GM08714 (cell line): ENCODE data around the gene KCNN1.
"Not testable (repeated sequence)": the region's sequence is repeated elsewhere in the genome, so short reads cannot be mapped to it uniquely, and the experiment has no call there.

ENCODE experiments used
- H3K4me3 ChIP-seq: fragments of 200-500 bp; sonication (Bioruptor generic); 2 replicates; pipeline ENCODE4 v1.5.1; 2014; ENCODE audit warnings: mild to moderate bottlenecking, low read length, inconsistent platforms
- ZNF274 ChIP-seq: IDR thresholded peaks from 2 replicates; pipeline ENCODE4 v1.6.1; 2012; ENCODE audit warnings: mild to moderate bottlenecking, low read depth, low read length

The KCNN1 gene

DNA sequence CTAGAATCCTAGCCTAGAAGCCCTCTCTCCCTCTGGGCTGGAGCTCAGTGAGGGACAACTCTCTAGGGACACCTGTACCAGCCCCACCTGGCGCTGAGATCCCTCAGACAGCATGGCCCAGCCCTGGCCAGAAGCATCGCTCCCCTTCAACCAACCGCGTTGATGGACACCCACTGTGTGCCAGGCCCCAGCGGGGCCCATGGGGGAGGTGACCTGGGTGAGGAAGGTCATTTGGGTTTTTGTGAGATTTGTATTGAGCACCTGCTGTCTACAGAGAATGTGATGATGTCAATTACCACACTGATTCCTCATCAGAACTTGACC is 31.9 kb downstream of the KCNN1 start:
- no peak overlapping the region for H3K4me3 ChIP-seq
- TF ChIP-seq ZNF274 = no peak

DNA sequence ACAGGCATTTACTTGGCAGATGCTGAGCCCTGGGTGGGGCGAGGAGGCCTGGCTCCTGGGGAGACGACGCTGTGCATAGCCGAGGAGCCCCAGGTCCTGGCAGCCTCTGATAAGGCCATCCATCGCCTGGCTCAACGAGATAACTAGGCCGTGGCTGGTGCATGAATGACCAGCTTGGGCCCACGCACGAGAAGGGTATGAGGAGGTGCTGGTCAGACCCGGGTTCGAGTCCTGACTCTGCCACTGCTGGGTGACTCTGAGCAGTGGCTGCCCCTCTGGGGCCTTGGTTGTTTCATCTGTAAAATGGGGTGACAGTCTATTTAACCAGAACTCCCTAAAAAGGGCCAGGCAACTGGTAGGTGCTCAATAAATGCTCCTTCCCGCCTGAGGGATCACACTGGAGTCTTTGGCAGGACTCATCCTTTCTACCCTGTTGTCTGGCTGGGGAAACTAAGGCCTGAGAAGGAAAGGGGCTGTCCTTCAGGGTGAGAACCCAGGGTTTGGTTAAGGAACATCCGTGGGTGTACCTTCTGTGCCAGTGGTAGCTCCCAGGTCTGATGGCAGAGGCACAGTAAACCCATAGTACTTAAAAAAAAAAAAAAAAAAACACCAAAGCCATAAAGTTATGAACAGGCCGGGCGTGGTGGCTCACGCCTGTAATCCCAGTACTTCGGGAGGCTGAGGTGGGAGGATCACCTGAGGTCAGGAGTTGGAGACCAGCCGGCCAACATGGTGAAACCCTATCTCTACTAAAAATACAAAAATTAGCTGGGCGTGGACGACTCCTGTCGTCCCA is 33.0 kb downstream of the KCNN1 start:
- no peak overlapping the region for H3K4me3 ChIP-seq
- TF ChIP-seq ZNF274 = no peak

DNA sequence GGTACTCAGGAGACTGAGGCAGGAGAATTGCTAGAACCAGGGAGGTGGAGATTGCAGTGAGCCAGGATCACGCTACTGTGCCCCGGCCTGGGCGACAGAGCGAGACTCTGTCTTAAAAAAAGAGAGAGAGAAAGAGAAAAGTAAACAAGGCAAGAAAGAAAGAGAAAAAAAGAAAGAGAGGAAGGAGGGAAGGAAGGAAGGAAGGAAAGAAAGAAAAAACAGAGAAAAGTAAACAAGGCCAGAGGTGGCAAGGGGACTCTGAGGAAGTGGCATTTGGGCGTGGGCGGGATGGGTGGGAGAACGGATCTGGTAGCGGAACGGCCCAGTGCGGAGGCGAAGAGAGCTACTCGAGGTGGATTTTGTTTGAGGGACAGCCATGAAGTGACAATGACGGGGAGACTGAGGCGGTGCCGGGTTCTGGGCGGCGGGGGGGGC is 33.6 kb downstream of the KCNN1 start:
- no peak for TF ChIP-seq ZNF274
- peak overlapping the region; percentile 64; the same call in 1 of the 2 replicates for H3K4me3 ChIP-seq

DNA sequence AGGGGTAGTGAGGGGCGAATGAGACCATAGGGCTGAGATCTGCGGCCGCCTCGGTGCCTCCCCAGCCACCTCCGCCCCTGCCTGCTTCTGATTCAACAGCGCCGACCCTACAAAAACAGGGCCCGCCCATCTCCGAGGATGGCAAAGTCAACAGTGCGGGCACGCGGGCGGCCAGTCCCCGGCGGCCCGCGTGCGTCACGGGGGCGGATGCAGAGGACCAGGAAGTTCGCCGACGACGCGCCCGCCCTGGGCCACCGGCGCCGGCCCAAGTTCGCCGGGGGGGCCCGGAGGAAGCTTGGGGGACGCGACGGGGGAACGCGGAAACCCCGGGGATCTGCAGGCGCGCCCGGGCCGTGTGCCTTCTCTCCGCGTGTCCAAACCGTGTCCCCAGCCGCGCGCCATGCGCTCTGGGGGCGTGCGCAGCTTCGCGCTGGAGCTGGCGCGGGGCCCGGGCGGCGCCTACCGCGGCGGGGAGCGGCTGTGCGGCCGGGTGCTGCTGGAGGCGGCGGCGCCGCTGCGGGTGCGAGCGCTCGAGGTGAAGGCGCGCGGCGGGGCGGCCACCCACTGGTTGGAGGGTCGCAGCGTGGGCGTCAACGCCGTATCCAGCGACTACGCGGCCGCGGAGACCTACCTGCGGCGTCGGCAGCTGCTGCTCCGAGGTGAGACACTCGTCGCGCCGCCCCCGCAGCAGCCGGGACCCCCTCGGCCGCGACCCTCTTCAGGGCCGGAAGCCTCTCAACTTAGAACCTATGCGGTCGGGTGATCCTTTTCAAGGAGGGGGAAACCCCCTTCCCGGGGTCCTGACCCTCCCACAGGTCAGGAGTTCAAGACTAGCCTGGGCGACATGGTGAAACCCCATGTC is 34.2 kb downstream of the KCNN1 start:
- peak overlapping the region; percentile 64 for H3K4me3 ChIP-seq
- no peak for TF ChIP-seq ZNF274

DNA sequence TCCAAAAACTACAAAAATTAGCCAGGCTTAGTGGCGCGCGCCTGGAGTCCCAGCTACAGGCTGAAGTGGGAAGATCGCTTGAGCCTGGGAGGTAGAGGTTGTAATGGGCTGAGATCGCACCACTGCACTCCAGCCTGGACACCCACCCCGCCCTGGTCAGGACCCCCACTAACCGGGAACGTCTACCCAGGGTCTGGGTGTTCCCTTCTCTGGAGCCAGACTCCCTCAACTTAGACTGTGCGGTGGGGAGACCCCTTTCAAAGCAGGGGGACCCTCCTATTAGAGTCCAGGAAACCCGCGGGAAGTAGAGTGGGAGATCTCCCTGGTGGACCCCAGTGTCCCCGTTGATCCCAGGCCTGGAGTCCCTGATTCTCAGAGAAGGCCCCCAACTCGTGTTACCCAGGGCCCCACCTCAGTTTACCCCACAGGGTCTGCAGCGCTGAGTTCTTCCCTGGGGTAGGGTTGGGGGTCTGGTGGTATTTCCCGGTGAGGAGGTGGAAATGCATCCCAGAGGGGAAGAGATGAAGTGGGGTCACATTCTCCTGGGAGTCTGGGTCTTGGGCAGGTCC is 35.0 kb downstream of the KCNN1 start:
- TF ChIP-seq ZNF274 = no peak
- H3K4me3 ChIP-seq = peak overlapping the region; percentile 64

DNA sequence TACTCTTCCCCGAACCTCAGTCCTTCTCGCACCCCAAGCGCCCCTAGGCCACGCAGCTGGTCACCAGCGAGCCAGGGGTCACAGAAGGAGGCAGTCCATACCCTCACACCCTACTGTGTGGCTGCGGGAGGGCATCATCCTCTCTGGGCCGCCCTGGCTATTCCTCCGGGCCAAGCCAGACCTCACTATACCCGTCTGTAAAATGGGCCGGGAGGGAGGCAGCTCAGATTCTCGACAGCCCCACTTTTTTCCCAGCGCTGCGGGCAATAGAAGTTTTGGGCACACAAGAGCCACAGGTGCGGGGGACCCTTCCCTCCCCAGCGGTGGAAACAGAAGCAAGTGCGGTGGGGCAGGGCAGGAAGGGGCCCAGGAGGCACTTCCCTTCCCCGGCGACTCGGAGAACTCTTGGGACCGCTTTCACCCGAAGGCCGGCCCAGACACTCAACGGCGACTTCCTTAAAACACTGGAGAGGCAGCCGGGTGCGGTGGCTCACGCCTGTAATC is 35.5 kb downstream of the KCNN1 start:
- peak overlapping the region; percentile 64; the same call in 1 of the 2 replicates for H3K4me3 ChIP-seq
- no peak for TF ChIP-seq ZNF274

DNA sequence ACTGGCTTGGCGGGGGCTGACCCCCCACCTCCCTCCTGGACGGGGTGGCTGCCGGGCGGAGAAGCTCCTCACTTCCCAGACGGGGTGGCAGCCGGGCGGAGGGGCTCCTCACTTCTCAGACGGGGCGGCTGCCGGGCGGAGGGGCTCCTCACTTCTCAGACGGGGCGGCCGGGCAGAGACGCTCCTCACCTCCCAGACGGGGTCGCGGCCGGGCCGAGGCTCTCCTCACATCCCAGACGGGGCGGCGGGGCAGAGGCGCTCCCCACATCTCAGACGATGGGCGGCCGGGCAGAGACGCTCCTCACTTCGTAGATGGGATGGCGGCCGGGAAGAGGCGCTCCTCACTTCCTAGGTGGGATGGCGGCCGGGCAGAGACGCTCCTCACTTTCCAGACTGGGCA is 38.8 kb downstream of the KCNN1 start:
- not testable (repeated sequence) for H3K4me3 ChIP-seq

DNA sequence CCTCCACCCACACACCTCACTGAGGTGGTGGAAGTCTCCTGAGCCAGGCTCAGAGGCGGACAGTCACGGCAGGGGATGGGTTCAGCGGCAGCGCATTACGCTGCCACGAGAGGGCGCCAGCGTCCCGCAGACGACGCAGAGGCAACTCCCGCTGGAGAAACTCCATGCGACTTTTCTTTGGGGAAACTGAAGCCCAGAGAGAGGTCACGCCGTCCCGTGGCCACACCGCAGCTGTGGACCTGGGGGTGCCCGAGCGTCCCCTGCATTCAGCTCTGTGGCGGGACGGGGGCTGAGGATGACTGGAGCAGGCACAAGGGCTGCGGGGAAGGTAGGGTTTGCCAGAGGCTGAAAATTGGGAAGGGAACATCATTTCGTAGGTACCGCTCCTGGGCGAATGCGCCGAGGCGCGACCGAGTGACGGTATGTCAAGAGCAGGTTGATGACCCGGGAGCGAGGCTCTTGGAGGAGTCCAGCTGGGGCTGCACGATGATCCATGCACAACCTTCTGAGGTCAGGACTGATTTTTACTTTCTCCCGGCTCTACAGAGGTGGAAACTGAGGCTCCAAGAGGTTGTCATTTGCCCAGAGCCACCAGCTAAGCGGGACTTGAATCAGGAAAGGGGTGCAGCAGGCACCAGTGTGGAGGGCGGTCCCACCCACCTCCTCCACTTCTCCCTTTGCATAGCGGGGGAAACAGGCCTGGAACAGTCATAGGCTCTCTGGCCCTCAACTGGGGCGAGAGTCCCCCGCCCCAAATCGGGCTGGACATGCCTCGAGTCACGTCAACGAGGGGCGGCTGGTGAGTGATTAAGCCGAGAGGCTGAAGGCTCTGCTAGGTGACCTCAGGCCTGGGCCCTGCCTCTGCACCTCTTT is 40.4 kb downstream of the KCNN1 start:
- H3K4me3 ChIP-seq = no peak overlapping the region; the same call in 1 of the 2 replicates
- TF ChIP-seq ZNF274 = no peak

DNA sequence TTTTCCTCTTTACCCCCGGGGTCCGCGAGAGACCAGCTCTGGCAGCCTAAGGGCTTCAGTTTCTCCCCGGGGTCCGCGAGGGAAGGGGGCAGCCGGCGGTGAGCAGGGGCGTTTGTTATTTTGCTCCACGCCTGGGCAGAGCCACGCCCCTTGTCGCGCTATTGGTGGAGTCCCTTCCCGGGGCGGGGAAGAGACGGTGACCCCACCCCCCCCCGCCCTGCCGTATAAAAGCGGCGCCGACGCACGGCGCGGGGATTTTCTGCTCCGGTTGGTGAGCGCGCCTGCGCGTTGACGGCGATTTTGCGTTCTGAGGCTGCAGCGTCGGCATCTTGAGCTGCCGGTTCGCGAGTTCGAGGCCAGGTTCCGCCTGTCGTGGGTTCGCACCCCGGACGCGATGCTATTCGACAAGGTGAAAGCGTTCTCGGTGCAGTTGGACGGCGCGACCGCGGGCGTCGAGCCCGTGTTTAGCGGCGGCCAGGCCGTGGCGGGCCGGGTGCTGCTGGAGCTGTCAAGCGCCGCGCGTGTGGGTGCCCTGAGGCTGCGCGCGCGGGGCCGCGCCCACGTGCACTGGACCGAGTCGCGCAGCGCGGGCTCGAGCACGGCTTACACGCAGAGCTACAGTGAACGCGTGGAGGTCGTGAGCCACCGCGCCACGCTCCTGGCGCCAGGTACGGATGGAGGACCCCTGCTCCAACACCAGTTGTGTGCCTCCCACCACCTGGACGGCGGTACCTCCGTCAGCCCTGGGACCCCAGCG is 41.2 kb downstream of the KCNN1 start, which contains the start of gene ARRDC2:
Gene ARRDC2, plus strand, starts transcription at position 254 of the 757 bp plus-strand sequence. Its CDS starts 141 bp downstream, at position 395.
- peak within 1 kb of the TSS; percentile 50; the same call in 1 of the 2 replicates for H3K4me3 ChIP-seq
- TF ChIP-seq ZNF274 = no peak

DNA sequence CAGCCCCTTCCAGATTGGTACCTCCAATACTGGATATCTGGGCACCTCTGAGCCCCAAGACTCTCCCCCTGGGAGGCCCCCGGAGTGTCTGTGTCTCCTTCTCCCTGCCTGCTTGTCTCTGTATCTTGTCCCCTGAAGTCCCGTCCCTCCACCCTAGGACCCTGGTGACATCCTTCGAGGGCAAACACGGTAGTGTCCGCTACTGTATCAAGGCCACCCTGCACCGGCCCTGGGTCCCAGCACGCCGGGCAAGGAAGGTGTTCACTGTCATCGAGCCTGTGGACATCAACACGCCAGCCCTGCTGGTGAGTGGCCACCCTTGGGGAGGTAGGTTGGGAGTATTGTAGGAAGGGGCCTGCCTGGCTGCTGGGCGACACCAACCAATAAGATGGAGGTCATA is 41.9 kb downstream of the KCNN1 start:
- TF ChIP-seq ZNF274 = no peak
- H3K4me3 ChIP-seq = no peak overlapping the region; the same call in 1 of the 2 replicates

DNA sequence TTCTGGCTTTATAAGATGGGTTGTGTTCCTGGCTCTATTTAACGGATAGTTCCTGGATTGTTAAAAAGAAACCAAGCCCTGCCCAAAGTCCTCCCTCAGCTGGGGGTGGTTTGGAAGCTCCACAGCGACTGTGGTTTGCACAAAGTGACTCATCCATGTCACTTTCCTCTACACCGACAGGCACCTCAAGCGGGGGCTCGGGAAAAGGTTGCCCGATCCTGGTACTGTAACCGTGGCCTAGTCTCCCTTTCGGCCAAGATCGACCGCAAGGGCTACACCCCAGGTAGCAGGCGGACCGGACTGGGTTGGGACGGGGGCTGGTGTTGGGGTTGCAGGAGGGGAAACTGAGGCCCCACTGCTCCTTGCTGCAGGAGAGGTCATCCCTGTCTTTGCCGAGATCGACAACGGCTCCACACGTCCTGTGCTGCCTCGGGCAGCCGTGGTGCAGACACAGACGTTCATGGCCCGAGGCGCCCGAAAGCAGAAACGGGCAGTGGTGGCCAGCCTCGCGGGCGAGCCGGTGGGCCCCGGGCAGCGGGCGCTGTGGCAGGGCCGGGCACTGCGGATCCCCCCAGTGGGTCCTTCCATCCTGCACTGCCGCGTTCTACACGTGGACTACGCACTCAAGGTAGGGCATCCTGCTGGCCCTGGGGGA is 42.6 kb downstream of the KCNN1 start:
- TF ChIP-seq ZNF274 = no peak

DNA sequence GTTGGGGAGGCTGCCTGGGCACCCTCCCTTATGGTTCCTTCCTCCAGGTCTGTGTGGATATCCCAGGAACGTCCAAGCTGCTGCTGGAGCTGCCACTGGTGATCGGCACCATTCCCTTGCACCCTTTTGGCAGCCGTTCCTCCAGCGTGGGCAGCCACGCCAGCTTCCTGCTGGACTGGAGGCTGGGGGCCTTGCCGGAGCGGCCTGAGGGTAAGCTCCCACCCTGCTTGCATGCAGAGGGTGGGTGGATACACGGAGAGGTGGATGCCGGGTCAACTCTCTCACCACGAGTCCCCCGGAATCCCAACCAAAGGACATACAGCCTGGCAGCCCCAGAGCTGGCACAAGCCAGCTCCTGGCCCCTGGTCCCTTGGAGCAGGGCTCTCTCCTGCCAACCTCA is 43.2 kb downstream of the KCNN1 start:
- TF ChIP-seq ZNF274 = no peak
- H3K4me3 ChIP-seq = no peak overlapping the region

More for the DNA sequence above, 42.6 kb downstream of the KCNN1 start:
- H3K4me3 ChIP-seq = no peak overlapping the region
